K562 (cell line): Measurements from ENCODE around the gene OR56A5. TPM values are rescaled to one million over a fixed set of nuclear protein-coding genes. Genes with fewer than 3 reads are reported as not detected.

Experiments used
- ARHGAP35 ChIP-seq: fragments of 450-650 bp; IDR thresholded peaks from 2 replicates; pipeline ENCODE4 v1.6.1; 2018; ENCODE audit not compliant: partially characterized antibody
- polyA plus RNA-seq, 8 experiments: library from polyadenylated mRNA; depleted of rRNA in 4 of 8; stranded (reverse) in 5 of 8; unstranded in 3 of 8; fragments of >200 nt; fragmentation: Nextera tagmentation in 2 of 8; fragmentation: Illumina TruSeq in 1 of 8; extraction: Ambion mirVana in 2 of 8; extraction: Trizol in 1 of 8; gene quantifications; 2 replicates each; pipeline versions ENCODE4 v1.2.1 to v1.2.3, GENCODE V29; 2011 to 2014; ENCODE audit warnings: inconsistent platforms in 1 of 8, missing spikeins in 1 of 8
- total RNA-seq, 7 experiments: library from RNA; depleted of rRNA in 6 of 7; stranded (reverse); fragments of >200 nt in 6 of 7; fragmentation: Illumina TruSeq in 2 of 7; extraction: Trizol in 2 of 7; gene quantifications; 2 replicates each; pipeline versions ENCODE4 v1.2.1 to v1.2.3, GENCODE V29; 2011 to 2021; ENCODE audit warnings: low replicate concordance in 1 of 7
- TF ChIP-seq, protein P1 (sequence below): fragments of 450-650 bp; IDR thresholded peaks from 2 replicates; pipeline ENCODE4 v1.6.1; 2016; ENCODE audit warnings: mild to moderate bottlenecking, moderate library complexity

Gene OR56A5
- total and polyA plus RNA-seq, 9 of the 15 experiments (the other 6 are each of a cell fraction or from before 2014, with no cell fraction given), result not detected

DNA sequence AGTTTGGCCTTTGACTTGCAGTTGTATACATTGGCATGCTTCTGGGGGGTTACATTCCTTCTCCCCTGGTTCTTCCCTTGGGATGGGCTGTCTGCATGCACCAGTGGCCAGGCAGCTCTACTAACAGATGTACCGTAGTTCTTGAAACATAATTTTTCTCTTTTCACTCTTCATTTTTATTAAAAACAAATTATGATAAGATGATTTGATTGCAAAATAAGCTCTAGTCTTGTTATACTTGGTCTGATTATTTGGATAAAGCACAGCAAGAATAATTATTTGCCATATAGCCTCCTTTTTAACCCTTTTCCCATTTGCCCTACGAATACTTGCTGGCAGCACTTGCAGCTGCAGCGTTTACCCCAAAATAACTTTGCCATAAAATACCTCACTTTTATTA, 12.7 kb downstream of the OR56A5 start (continued):
- TF ChIP-seq, protein P1, sequence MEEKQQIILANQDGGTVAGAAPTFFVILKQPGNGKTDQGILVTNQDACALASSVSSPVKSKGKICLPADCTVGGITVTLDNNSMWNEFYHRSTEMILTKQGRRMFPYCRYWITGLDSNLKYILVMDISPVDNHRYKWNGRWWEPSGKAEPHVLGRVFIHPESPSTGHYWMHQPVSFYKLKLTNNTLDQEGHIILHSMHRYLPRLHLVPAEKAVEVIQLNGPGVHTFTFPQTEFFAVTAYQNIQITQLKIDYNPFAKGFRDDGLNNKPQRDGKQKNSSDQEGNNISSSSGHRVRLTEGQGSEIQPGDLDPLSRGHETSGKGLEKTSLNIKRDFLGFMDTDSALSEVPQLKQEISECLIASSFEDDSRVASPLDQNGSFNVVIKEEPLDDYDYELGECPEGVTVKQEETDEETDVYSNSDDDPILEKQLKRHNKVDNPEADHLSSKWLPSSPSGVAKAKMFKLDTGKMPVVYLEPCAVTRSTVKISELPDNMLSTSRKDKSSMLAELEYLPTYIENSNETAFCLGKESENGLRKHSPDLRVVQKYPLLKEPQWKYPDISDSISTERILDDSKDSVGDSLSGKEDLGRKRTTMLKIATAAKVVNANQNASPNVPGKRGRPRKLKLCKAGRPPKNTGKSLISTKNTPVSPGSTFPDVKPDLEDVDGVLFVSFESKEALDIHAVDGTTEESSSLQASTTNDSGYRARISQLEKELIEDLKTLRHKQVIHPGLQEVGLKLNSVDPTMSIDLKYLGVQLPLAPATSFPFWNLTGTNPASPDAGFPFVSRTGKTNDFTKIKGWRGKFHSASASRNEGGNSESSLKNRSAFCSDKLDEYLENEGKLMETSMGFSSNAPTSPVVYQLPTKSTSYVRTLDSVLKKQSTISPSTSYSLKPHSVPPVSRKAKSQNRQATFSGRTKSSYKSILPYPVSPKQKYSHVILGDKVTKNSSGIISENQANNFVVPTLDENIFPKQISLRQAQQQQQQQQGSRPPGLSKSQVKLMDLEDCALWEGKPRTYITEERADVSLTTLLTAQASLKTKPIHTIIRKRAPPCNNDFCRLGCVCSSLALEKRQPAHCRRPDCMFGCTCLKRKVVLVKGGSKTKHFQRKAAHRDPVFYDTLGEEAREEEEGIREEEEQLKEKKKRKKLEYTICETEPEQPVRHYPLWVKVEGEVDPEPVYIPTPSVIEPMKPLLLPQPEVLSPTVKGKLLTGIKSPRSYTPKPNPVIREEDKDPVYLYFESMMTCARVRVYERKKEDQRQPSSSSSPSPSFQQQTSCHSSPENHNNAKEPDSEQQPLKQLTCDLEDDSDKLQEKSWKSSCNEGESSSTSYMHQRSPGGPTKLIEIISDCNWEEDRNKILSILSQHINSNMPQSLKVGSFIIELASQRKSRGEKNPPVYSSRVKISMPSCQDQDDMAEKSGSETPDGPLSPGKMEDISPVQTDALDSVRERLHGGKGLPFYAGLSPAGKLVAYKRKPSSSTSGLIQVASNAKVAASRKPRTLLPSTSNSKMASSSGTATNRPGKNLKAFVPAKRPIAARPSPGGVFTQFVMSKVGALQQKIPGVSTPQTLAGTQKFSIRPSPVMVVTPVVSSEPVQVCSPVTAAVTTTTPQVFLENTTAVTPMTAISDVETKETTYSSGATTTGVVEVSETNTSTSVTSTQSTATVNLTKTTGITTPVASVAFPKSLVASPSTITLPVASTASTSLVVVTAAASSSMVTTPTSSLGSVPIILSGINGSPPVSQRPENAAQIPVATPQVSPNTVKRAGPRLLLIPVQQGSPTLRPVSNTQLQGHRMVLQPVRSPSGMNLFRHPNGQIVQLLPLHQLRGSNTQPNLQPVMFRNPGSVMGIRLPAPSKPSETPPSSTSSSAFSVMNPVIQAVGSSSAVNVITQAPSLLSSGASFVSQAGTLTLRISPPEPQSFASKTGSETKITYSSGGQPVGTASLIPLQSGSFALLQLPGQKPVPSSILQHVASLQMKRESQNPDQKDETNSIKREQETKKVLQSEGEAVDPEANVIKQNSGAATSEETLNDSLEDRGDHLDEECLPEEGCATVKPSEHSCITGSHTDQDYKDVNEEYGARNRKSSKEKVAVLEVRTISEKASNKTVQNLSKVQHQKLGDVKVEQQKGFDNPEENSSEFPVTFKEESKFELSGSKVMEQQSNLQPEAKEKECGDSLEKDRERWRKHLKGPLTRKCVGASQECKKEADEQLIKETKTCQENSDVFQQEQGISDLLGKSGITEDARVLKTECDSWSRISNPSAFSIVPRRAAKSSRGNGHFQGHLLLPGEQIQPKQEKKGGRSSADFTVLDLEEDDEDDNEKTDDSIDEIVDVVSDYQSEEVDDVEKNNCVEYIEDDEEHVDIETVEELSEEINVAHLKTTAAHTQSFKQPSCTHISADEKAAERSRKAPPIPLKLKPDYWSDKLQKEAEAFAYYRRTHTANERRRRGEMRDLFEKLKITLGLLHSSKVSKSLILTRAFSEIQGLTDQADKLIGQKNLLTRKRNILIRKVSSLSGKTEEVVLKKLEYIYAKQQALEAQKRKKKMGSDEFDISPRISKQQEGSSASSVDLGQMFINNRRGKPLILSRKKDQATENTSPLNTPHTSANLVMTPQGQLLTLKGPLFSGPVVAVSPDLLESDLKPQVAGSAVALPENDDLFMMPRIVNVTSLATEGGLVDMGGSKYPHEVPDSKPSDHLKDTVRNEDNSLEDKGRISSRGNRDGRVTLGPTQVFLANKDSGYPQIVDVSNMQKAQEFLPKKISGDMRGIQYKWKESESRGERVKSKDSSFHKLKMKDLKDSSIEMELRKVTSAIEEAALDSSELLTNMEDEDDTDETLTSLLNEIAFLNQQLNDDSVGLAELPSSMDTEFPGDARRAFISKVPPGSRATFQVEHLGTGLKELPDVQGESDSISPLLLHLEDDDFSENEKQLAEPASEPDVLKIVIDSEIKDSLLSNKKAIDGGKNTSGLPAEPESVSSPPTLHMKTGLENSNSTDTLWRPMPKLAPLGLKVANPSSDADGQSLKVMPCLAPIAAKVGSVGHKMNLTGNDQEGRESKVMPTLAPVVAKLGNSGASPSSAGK, result no peak
- no peak for TF ChIP-seq ARHGAP35
